Activated CD8-positive, alpha-beta T cell treated with anti-CD3 and anti-CD28 coated beads for 36 hours (primary cell): ENCODE results near the gene MALL. TPM values are rescaled to one million over a fixed set of nuclear protein-coding genes. Genes with fewer than 3 reads are reported as not detected.

Experiments used
- ATAC-seq: fragments of 200-7000 bp; cut with Tn5 transposase; one replicate; pipeline ENCODE4 v1.10.0; 2021; ENCODE audit warnings: mild to moderate bottlenecking, moderate library complexity
- CTCF ChIA-PET: fragments of 350-600 bp; sonication (Branson Sonifier 250); formaldehyde crosslinking; loops from one replicate; lab custom pipeline; 2021; ENCODE audit warnings: antibody characterized with exemption; lab: Charles Lee
- POLR2A ChIA-PET: fragments of 350-600 bp; sonication (Branson Sonifier 250); formaldehyde crosslinking; loops from one replicate; lab custom pipeline; 2021; ENCODE audit warnings: antibody characterized with exemption; lab: Charles Lee
- DNase-seq: peaks from one replicate; pipeline ENCODE4 v3.0.0-alpha.2; 2020
- H3K27ac Mint-ChIP-seq: one replicate; pipeline ENCODE4 v1.8.0; 2021; ENCODE audit warnings: mild to moderate bottlenecking, mixed read lengths
- H3K27me3 Mint-ChIP-seq: one replicate; pipeline ENCODE4 v1.8.0; 2021; ENCODE audit warnings: mixed read lengths
- H3K36me3 Mint-ChIP-seq: one replicate; pipeline ENCODE4 v1.8.0; 2021; ENCODE audit warnings: low read depth, mixed read lengths
- H3K4me1 Mint-ChIP-seq: one replicate; pipeline ENCODE4 v1.8.0; 2021; ENCODE audit warnings: low read depth, mixed read lengths
- H3K4me3 Mint-ChIP-seq: one replicate; pipeline ENCODE4 v1.8.0; 2021; ENCODE audit warnings: mild to moderate bottlenecking, moderate library complexity, mixed read lengths
- H3K9me3 Mint-ChIP-seq: one replicate; pipeline ENCODE4 v1.8.0; 2021; ENCODE audit warnings: mixed read lengths
- intact Hi-C: fragments of 100-400 bp; cut with micrococcal nuclease; formaldehyde crosslinking; loops from one replicate; pipeline ENCODE4 v1.10.0; 2022
- total RNA-seq, 2 experiments: library from RNA; stranded (reverse); gene quantifications; one replicate each; pipeline ENCODE4 v1.2.3, GENCODE V29; 2021
- TF ChIP-seq, protein P1 (sequence below): fragments of 200-600 bp; IDR thresholded peaks from one replicate; pipeline ENCODE4 v1.8.0; 2022; ENCODE audit warnings: antibody characterized with exemption, mild to moderate bottlenecking

The MALL gene
- total RNA-seq, 2 experiments from 2014 or later: not detected

DNA sequence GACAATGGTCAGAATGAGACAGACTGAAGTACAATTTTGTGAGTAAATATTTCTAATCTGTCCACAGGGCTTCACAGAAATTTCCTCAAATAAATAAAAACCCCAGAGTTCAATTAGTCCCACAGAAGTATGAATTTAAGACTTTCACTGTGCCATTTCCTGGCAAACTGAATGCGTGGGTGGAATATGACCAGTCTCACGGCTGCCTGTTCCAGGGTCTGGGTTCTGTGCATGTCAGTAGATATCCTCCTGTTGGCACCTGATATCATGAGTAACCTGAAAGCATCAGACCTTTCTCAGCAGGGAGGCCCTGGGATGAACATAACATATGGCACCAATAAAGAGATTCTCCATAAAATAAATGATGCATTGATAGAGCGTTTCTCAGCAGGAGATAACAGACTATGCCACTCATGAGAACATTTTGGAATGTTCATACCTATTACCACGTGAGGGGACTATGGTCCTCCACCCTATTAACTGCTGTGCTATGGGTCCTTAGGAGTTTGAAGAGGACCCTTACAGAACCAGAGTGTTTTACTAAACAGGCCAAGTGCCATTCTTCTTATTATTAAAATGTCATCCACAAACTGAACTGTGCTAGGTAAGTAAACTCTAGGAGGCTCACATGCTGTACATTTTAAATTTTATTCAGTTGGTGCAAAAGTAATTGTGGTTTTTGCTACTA is 10.6 kb upstream of the MALL start:
- TF ChIP-seq, protein P1, sequence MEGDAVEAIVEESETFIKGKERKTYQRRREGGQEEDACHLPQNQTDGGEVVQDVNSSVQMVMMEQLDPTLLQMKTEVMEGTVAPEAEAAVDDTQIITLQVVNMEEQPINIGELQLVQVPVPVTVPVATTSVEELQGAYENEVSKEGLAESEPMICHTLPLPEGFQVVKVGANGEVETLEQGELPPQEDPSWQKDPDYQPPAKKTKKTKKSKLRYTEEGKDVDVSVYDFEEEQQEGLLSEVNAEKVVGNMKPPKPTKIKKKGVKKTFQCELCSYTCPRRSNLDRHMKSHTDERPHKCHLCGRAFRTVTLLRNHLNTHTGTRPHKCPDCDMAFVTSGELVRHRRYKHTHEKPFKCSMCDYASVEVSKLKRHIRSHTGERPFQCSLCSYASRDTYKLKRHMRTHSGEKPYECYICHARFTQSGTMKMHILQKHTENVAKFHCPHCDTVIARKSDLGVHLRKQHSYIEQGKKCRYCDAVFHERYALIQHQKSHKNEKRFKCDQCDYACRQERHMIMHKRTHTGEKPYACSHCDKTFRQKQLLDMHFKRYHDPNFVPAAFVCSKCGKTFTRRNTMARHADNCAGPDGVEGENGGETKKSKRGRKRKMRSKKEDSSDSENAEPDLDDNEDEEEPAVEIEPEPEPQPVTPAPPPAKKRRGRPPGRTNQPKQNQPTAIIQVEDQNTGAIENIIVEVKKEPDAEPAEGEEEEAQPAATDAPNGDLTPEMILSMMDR: no peak
- no peaks in the 10 kb centered on the region for H3K27me3 Mint-ChIP-seq
- intact Hi-C loops: no loop called here
- no peaks in the 10 kb centered on the region for H3K4me1 Mint-ChIP-seq
- POLR2A ChIA-PET: no interaction called here
- DNase-seq: no peak
- no peaks in the 10 kb centered on the region for H3K9me3 Mint-ChIP-seq
- no peak for ATAC-seq
- H3K27ac Mint-ChIP-seq: no peak overlapping the region
- no peaks in the 10 kb centered on the region for H3K36me3 Mint-ChIP-seq
- no peak overlapping the region for H3K4me3 Mint-ChIP-seq
- CTCF ChIA-PET: no interaction called here

DNA sequence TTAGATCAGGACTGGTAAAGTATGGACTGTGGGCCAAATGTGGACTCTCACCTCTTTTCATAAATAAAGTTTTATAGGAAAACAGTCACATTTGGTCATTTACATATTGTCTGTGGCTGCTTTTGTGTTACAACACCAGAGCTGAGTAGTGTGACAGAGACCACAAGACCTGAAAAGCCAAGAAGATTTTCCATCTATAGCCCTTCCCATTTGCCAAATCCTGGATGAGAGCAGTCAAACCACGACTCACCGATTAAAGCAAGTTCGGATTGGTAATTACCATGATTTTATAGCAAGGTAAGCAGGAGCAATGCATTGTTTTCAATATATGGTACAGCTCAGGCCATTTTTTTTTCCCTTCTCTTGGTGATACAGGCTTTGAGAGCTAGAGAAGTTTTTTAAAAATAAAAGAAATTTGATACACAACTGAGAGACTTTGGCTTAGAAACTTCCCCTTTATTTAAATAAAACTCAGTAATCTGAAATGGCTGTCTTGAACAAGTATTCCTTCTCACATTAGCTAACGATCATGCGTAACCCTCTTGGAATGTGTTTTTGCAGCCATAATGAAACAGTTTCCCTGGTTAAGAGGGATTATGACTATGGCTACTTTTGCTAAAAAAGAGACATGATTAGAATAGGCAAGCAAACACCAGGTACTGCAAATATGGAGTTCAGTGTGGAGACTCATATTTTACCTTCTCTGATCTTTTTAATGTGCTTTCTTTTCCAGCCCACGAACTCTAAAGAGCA is 9.5 kb upstream of the MALL start:
- H3K4me1 Mint-ChIP-seq: no peaks in the 10 kb centered on the region
- H3K36me3 Mint-ChIP-seq: no peaks in the 10 kb centered on the region
- intact Hi-C loops: no loop called here
- H3K9me3 Mint-ChIP-seq: no peaks in the 10 kb centered on the region
- TF ChIP-seq, protein P1: no peak
- DNase-seq (no peak), ATAC-seq (no peak)
- POLR2A ChIA-PET: no interaction called here
- no peak overlapping the region for H3K27ac Mint-ChIP-seq
- CTCF ChIA-PET: no interaction called here
- no peaks in the 10 kb centered on the region for H3K27me3 Mint-ChIP-seq
- H3K4me3 Mint-ChIP-seq: no peak overlapping the region

- Mint-ChIP-seq H3K27me3 (peaks cover 2% of the 10 kb centered on the region), H3K4me3 (no peak overlapping the region), H3K4me1 (no peaks in the 10 kb centered on the region), H3K27ac (no peak overlapping the region), H3K36me3 (no peaks in the 10 kb centered on the region), H3K9me3 (no peaks in the 10 kb centered on the region)
- intact Hi-C loops: no loop called here
- TF ChIP-seq, protein P1: no peak
- ChIA-PET POLR2A (interaction anchor here (1.2 kb wide), 1 partner anchor 18 kb away, joined by 3 read pairs; no protein-coding TSS in a partner anchor), CTCF (no interaction called here)
- DNase-seq: no peak
- ATAC-seq: no peak
Measured at GRCh38 chr2:110124038-110124825, 8.6 kb upstream of the MALL start.

DNA sequence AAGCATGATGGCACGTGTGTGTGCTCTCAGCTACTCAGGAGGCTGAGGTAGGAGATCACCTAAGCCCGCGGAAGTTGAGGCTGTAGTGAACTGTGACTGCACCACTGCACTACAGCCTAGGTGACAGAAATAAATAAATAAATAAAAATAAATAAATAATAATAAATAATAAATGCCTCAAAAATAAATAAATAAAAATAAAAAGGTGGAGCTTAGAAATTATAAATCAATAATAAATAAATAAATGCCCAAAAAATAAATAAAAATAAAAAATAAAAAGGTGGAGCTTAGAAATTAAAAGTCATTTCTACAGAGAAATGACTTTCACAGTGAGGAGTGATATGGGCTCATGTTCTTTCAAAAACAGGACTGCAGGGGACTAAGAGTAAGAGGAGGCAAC is 6.0 kb upstream of the MALL start:
- TF ChIP-seq, protein P1: no peak
- CTCF ChIA-PET: interaction anchor here (1.0 kb wide), 1 partner anchor 36 kb away, joined by 3 read pairs; no protein-coding TSS in a partner anchor
- Mint-ChIP-seq H3K36me3 (no peaks in the 10 kb centered on the region), H3K4me3 (no peak overlapping the region), H3K27ac (no peak overlapping the region), H3K9me3 (no peaks in the 10 kb centered on the region), H3K27me3 (peaks cover 14% of the 10 kb centered on the region), H3K4me1 (no peaks in the 10 kb centered on the region)
- POLR2A ChIA-PET: no interaction called here
- no peak for ATAC-seq
- DNase-seq: no peak
- intact Hi-C loops: no loop called here
